C4-2B (cell line): ENCODE data around the gene PHAF1.

Experiments used
- CTCF ChIP-seq: fragments of 450-650 bp; conservative IDR thresholded peaks from 2 replicates; pipeline ENCODE4 v1.5.1; 2017; ENCODE audit warnings: mild to moderate bottlenecking
- ZFX ChIP-seq: fragments of 450-650 bp; IDR thresholded peaks from 2 replicates; pipeline ENCODE4 v1.6.1; 2017

GRCh38 chr16:67104845-67105244 lies 4.9 kb upstream of the PHAF1 start:
- TF ChIP-seq CTCF (no peak), ZFX (no peak)
